HFF-Myc (cell line): ENCODE results near the gene PRAMEF14.
A peak's percentile ranks its signal among the peaks of the same experiment; 100 is the strongest.
"Not testable (repeated sequence)": the region's sequence is repeated elsewhere in the genome, so short reads cannot be mapped to it uniquely, and the experiment has no call there.

Experiments
- DNase-seq: peaks from one replicate; pipeline ENCODE4 v3.0.0-alpha.2; 2011; ENCODE audit warnings: low read depth; ENCODE audit errors: extremely low read depth
- H3K4me3 ChIP-seq: replicated peaks from 2 replicates; pipeline ENCODE4 v1.5.1; 2011; ENCODE audit warnings: low read depth, mild to moderate bottlenecking, control low read depth, low read length
- CTCF ChIP-seq: IDR thresholded peaks from 2 replicates; pipeline ENCODE4 v1.5.1; 2012; ENCODE audit warnings: mild to moderate bottlenecking, low read depth, low read length, control low read depth; ENCODE audit errors: missing control alignments

The PRAMEF14 gene, protein sequence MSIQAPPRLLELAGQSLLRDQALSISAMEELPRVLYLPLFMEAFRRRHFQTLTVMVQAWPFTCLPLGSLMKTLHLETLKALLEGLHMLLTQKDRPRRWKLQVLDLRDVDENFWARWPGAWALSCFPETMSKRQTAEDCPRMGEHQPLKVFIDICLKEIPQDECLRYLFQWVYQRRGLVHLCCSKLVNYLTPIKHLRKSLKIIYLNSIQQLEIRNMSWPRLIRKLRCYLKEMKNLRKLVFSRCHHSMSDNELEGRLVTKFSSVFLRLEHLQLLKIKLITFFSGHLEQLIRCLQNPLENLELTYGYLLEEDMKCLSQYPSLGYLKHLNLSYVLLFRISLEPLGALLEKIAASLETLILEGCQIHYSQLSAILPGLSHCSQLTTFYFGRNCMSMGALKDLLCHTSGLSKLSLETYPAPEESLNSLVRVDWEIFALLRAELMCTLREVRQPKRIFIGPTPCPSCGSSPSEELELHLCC

GRCh38 chr1:13347034-13347433 lies at the start of gene PRAMEF14:
Gene PRAMEF14, minus strand, starts transcription at chr1:13347134. Its CDS starts 1,820 bp downstream, at chr1:13345314.
- not testable (repeated sequence) for DNase-seq, H3K4me3 ChIP-seq

GRCh38 chr1:13395311-13395710 lies 48.4 kb upstream of the PRAMEF14 start:
- H3K4me3 ChIP-seq, DNase-seq: not testable (repeated sequence)

DNA sequence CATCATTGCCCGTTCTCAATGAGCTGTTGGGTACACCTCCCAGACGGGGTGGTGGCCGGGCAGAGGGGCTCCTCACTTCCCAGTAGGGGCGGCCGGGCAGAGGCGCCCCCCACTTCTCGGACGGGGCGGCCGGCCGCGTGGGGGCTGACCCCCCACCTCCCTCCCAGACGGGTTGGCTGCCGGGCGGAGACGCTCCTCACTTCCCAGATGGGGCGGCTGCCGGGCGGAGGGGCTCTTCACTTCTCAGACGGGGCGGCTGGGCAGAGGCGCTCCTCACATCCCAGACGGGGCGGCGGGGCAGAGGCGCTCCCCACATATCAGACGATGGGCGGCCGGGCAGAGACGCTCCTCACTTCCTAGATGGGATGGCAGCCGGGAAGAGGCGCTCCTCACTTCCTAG lies 47.8 kb upstream of the PRAMEF14 start:
- not testable (repeated sequence) for DNase-seq, H3K4me3 ChIP-seq

- not testable (repeated sequence) for H3K4me3 ChIP-seq, DNase-seq
Observed at GRCh38 chr1:13393004-13393403, 46.1 kb upstream of the PRAMEF14 start.

- not testable (repeated sequence) for DNase-seq, H3K4me3 ChIP-seq
Observed at GRCh38 chr1:13389332-13389731, 42.4 kb upstream of the PRAMEF14 start, which contains the start of gene PRAMEF17. Gene PRAMEF17, plus strand, starts transcription at chr1:13389632. Its CDS starts 26 bp downstream, at chr1:13389658.

DNA sequence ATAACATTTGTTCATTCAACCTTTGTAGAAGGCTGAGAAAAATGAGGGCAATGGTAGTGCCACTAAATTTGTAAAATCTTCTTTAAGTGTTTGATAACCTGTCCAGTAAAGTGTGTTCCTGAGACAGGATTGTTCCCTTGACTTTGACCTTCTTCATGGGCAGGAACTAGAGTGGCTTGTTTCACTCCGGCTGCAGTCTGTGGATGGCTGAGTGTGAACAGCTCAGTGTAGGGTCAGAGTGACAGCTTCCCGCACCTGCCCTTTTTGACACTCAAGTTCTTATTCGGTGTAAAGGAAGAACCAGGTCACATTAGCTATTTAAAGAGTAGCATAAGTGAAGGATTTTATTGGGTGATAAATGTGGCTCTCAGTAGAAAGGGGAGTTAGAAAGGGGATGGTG lies 33.4 kb upstream of the PRAMEF14 start:
- not testable (repeated sequence) for H3K4me3 ChIP-seq, DNase-seq

GRCh38 chr1:13378983-13379382 lies 32.0 kb upstream of the PRAMEF14 start:
- not testable (repeated sequence) for DNase-seq, H3K4me3 ChIP-seq

GRCh38 chr1:13368544-13368943 lies 21.6 kb upstream of the PRAMEF14 start:
- not testable (repeated sequence) for H3K4me3 ChIP-seq, DNase-seq

DNA sequence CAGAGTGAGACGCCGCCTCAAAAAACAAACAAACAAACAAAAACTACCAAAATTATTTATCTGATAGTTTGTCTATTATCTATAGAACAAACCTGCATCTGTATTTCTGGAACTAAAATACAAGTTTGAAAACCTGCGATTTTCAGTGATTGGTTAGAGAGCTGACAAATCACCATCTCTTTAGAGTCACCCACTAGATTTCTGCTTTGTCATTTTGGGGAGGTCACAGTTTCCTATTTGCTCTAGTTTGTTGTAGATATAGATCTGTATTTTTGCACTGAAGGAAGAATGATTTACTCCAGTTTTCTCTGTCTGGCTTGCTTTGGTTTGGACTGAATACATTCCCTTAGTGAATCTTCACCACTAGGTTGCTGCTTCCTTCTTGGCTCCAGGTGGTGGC lies 19.6 kb upstream of the PRAMEF14 start:
- H3K4me3 ChIP-seq, DNase-seq: not testable (repeated sequence)

- H3K4me3 ChIP-seq, DNase-seq: not testable (repeated sequence)
Observed at GRCh38 chr1:13364928-13365327, 18.0 kb upstream of the PRAMEF14 start.

GRCh38 chr1:13362364-13362763 lies 15.4 kb upstream of the PRAMEF14 start:
- not testable (repeated sequence) for DNase-seq

DNA sequence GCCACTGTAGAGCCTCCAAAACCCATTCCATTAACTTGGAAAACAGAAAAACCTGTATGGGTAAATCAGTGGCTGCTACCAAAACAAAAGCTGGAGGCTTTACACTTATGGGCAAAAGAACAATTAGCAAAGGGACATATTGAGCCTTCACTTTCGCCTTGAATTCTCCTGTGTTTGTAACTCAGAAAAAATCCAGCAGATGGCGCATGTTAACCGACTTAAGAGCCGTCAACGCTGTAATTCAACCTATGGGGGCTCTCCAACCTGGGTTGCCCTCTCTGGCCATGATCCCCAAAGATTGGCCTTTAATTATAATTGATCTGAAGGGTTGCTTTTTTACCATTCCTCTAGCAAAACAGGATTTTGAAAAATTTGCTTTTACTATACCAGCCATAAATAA lies 9.8 kb upstream of the PRAMEF14 start:
- TF ChIP-seq CTCF: peak; percentile 38
- DNase-seq: peak; percentile 4
- H3K4me3 ChIP-seq: not testable (repeated sequence)

More at GRCh38 chr1:13362364-13362763, 15.4 kb upstream of the PRAMEF14 start:
- H3K4me3 ChIP-seq: not testable (repeated sequence)

GRCh38 chr1:13354475-13354874 lies 7.5 kb upstream of the PRAMEF14 start:
- not testable (repeated sequence) for H3K4me3 ChIP-seq, DNase-seq

DNA sequence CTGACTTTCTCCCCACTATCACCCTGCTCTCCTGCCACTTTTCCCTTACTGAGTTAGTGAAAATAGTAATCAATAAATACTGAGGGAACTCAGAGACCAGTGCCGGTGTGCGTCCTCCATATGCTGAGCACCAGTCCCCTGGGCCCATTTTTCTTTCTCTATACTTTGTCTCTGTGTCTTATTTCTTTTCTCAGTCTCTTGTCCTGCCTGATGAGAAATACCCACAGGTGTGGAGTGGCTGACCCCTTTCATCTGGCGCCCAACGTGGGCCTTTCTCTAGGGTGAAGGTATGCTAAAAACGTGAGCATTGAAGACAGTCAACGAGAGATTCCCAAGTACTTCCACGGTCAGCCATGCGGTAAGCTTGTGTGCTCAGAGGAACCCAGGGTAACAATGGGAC lies 6.5 kb upstream of the PRAMEF14 start:
- not testable (repeated sequence) for DNase-seq

GRCh38 chr1:13342496-13342895 lies 4.4 kb downstream of the PRAMEF14 start:
- DNase-seq, H3K4me3 ChIP-seq: not testable (repeated sequence)

More for the DNA sequence above, 6.5 kb upstream of the PRAMEF14 start:
- not testable (repeated sequence) for H3K4me3 ChIP-seq

DNA sequence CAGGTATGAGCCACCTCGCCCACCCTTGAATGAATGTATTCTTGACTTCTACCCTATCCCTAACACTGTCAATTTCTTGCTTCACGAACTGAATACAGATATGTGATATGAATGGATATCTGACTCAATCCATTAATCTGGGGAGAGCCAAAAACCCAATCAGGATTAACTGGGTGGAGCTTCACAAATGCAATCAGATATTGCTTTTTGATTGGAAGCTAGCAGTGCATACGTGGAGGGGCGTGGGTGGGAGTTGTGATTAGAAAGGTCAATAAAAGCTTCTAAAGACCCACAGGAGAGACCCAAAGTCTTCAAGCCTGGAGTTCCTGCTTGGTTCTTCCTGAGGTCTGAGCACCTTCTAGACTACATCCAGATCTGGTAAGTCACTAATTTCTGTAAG lies 31.7 kb downstream of the PRAMEF14 start, which contains the start of gene PRAMEF15:
Gene PRAMEF15 (plus strand): TSS at position 301 of the 400 bp plus-strand sequence. CDS start 2,827 bp downstream, outside the sequence.
- H3K4me3 ChIP-seq, DNase-seq: not testable (repeated sequence)

GRCh38 chr1:13303239-13303638 lies 43.7 kb downstream of the PRAMEF14 start, which contains the start of gene PRAMEF33:
Gene PRAMEF33, plus strand, starts transcription at chr1:13303539. Its CDS starts 2,416 bp downstream, at chr1:13305955.
- not testable (repeated sequence) for H3K4me3 ChIP-seq, DNase-seq

DNA sequence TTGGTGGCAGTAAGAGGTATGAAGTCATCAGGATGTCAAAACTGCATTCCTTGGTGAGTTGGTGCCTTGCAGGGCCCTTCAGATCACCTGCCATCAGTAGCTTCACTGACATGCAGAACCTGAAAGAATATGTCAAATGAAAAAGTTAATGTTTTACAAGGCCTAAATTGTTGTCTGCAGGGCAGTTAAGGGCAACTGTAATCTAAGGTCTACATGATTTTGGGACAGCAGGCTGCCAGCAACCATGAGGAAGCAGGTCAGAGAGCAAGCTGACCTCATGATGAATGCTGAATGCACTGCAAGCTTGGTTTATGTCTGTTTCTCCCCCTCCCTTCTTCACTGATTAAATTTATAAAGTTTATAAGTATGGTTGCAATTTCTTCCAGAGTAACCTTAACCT lies 44.7 kb downstream of the PRAMEF14 start:
- DNase-seq, H3K4me3 ChIP-seq: not testable (repeated sequence)
